GM19351 (cell line): ENCODE measurements around the gene HES1.

Experiments used
- ATAC-seq: cut with Tn5 transposase; IDR thresholded peaks from one replicate; pipeline ENCODE4 v1.9.1; 2021; ENCODE audit warnings: mild to moderate bottlenecking, moderate library complexity; ENCODE audit not compliant: unreplicated experiment

Gene HES1

GRCh38 chr3:194101592-194102432 lies 34.1 kb upstream of the HES1 start:
- peak; percentile 1 for ATAC-seq

- ATAC-seq: peak; percentile 21
Observed at GRCh38 chr3:194102436-194102835, 33.5 kb upstream of the HES1 start.

GRCh38 chr3:194103505-194103904 lies 32.4 kb upstream of the HES1 start:
- ATAC-seq: peak; percentile 33

GRCh38 chr3:194103983-194104751 lies 31.8 kb upstream of the HES1 start:
- ATAC-seq: peak; percentile 29

- no peak for ATAC-seq
Observed at GRCh38 chr3:194105292-194105691, 30.7 kb upstream of the HES1 start.

- ATAC-seq: no peak
Observed at GRCh38 chr3:194107107-194107506, 28.8 kb upstream of the HES1 start.

- ATAC-seq: no peak
Observed at GRCh38 chr3:194109192-194109863, 26.6 kb upstream of the HES1 start.

GRCh38 chr3:194110483-194110882 lies 25.5 kb upstream of the HES1 start:
- no peak for ATAC-seq

- no peak for ATAC-seq
Observed at GRCh38 chr3:194111336-194111735, 24.6 kb upstream of the HES1 start.

- no peak for ATAC-seq
Observed at GRCh38 chr3:194112120-194113106, 23.5 kb upstream of the HES1 start.

- no peak for ATAC-seq
Observed at GRCh38 chr3:194114123-194114522, 21.8 kb upstream of the HES1 start.

GRCh38 chr3:194117104-194117845 lies 18.7 kb upstream of the HES1 start:
- ATAC-seq: no peak

- ATAC-seq: no peak
Observed at GRCh38 chr3:194118920-194119319, 17.0 kb upstream of the HES1 start.

- no peak for ATAC-seq
Observed at GRCh38 chr3:194119831-194120590, 15.9 kb upstream of the HES1 start.

- no peak for ATAC-seq
Observed at GRCh38 chr3:194120789-194121770, 14.9 kb upstream of the HES1 start.

GRCh38 chr3:194121891-194122631 lies 13.9 kb upstream of the HES1 start:
- no peak for ATAC-seq

GRCh38 chr3:194123726-194124125 lies 12.2 kb upstream of the HES1 start:
- ATAC-seq: no peak
